ENCODE data around the gene EXOSC7.
"Not testable (repeated sequence)": the region's sequence is repeated elsewhere in the genome, so short reads cannot be mapped to it uniquely, and the experiment has no call there.

Gene EXOSC7

GRCh38 chr3:45043728-45044299 lies 67.8 kb downstream of the EXOSC7 start:
- no peak for TF ChIP-seq CTCF (IDR thresholded peaks at IDR 0.05; ENCODE audit: control extremely low read depth, extremely low read depth, low read depth, missing control alignments)
- ChIA-PET CTCF (interaction anchor here (1.2 to 13.1 kb wide), 4 partner anchors 10 to 616 kb away, joined by 3 to 149 read pairs (median 86); partner anchors contain the start of gene CLEC3B), POLR2A (interaction anchor here (0.6 kb wide), 1 partner anchor 1605 kb away, joined by 3 read pairs; no protein-coding TSS in a partner anchor)
- no peak for DNase-seq (ENCODE audit: extremely low spot score)

GRCh38 chr3:45048244-45048643 lies 72.2 kb downstream of the EXOSC7 start:
- ChIA-PET CTCF (interaction anchor here (1.7 to 13.1 kb wide), 3 partner anchors 7 to 160 kb away, joined by 7 to 149 read pairs (median 125); no protein-coding TSS in a partner anchor), POLR2A (no interaction called here)
- TF ChIP-seq CTCF (IDR thresholded peaks at IDR 0.05; ENCODE audit: control extremely low read depth, extremely low read depth, low read depth, missing control alignments) = no peak
- no peak for DNase-seq (ENCODE audit: extremely low spot score)

- POLR2A ChIA-PET = no interaction called here
- CTCF ChIA-PET = interaction anchor here (10.8 kb wide), 1 partner anchor 9 kb away, joined by 125 read pairs; no protein-coding TSS in a partner anchor
- DNase-seq (ENCODE audit: extremely low spot score) = no peak
- TF ChIP-seq CTCF (IDR thresholded peaks at IDR 0.05; ENCODE audit: control extremely low read depth, extremely low read depth, low read depth, missing control alignments) = no peak
These were observed 73.8 kb downstream of the EXOSC7 start for GRCh38 chr3:45049807-45050206.

GRCh38 chr3:45051685-45052084 lies 75.6 kb downstream of the EXOSC7 start:
- ChIA-PET CTCF (interaction anchor here (1.3 to 10.8 kb wide), 2 partner anchors 11 to 21 kb away, joined by 4 to 125 read pairs; no protein-coding TSS in a partner anchor), POLR2A (interaction anchor here (0.6 kb wide), 1 partner anchor 8 kb away, joined by 3 read pairs; no protein-coding TSS in a partner anchor)
- no peak for DNase-seq (ENCODE audit: extremely low spot score)
- TF ChIP-seq CTCF (IDR thresholded peaks at IDR 0.05; ENCODE audit: control extremely low read depth, extremely low read depth, low read depth, missing control alignments) = no peak

- CTCF ChIA-PET = interaction anchor here (10.8 kb wide), 1 partner anchor 13 kb away, joined by 125 read pairs; no protein-coding TSS in a partner anchor
- DNase-seq (ENCODE audit: extremely low spot score); POLR2A ChIA-PET: not testable (repeated sequence)
These were observed 77.8 kb downstream of the EXOSC7 start for GRCh38 chr3:45053805-45054195.

GRCh38 chr3:45054196-45054857 lies 78.3 kb downstream of the EXOSC7 start:
- POLR2A ChIA-PET = no interaction called here
- no peak for TF ChIP-seq CTCF (IDR thresholded peaks at IDR 0.05; ENCODE audit: control extremely low read depth, extremely low read depth, low read depth, missing control alignments)
- CTCF ChIA-PET = interaction anchor here (10.8 kb wide), 1 partner anchor 13 kb away, joined by 125 read pairs; no protein-coding TSS in a partner anchor
- DNase-seq (ENCODE audit: extremely low spot score) = no peak

- ChIA-PET POLR2A (no interaction called here), CTCF (interaction anchor here (0.6 to 10.8 kb wide), 6 partner anchors 14 to 95 kb away, joined by 3 to 125 read pairs (median 3); no protein-coding TSS in a partner anchor)
- TF ChIP-seq CTCF (IDR thresholded peaks at IDR 0.05; ENCODE audit: control extremely low read depth, extremely low read depth, low read depth, missing control alignments) = no peak
- no peak for DNase-seq (ENCODE audit: extremely low spot score)
These were observed 79.0 kb downstream of the EXOSC7 start for GRCh38 chr3:45055032-45055410.
